Stimulated activated CD4-positive, alpha-beta T cell treated with anti-CD3 and anti-CD28 coated beads, Interleukin-4, amount 100 ng/mL, for 24 hours (primary cell): ENCODE measurements around the gene CCDC88C.
A peak's percentile ranks its signal among the peaks of the same experiment; 100 is the strongest.
"Not testable (repeated sequence)": the region's sequence is repeated elsewhere in the genome, so short reads cannot be mapped to it uniquely, and the experiment has no call there.

Source experiments
- DNase-seq: peaks from one replicate; pipeline ENCODE4 v3.0.0-alpha.2; 2020

Gene CCDC88C

GRCh38 chr14:91417983-91418386, 365 bp upstream of the CCDC88C start:
- DNase-seq = peak; percentile 66

GRCh38 chr14:91416744-91417119, 888 bp downstream of the CCDC88C start:
- DNase-seq = peak; percentile 35

- DNase-seq = peak; percentile 71
These were observed 1.6 kb downstream of the CCDC88C start for GRCh38 chr14:91415794-91416743.

- no peak for DNase-seq
These were observed 3.2 kb downstream of the CCDC88C start for GRCh38 chr14:91414475-91414833.

- DNase-seq = peak; percentile 42
These were observed 3.8 kb downstream of the CCDC88C start for GRCh38 chr14:91413547-91414474.

GRCh38 chr14:91412939-91413338, 4.7 kb downstream of the CCDC88C start:
- DNase-seq = no peak

GRCh38 chr14:91410771-91411536, 6.7 kb downstream of the CCDC88C start:
- no peak for DNase-seq

GRCh38 chr14:91409928-91410718, 7.5 kb downstream of the CCDC88C start:
- peak; percentile 61 for DNase-seq

GRCh38 chr14:91409240-91409639, 8.4 kb downstream of the CCDC88C start:
- DNase-seq = not testable (repeated sequence)

- DNase-seq = no peak
These were observed 10.6 kb downstream of the CCDC88C start for GRCh38 chr14:91406982-91407381.

- DNase-seq = no peak
These were observed 11.2 kb downstream of the CCDC88C start for GRCh38 chr14:91406451-91406850.

GRCh38 chr14:91405724-91406435, 11.7 kb downstream of the CCDC88C start:
- no peak for DNase-seq

- peak; percentile 75 for DNase-seq
These were observed 12.3 kb downstream of the CCDC88C start for GRCh38 chr14:91405241-91405721.

- no peak for DNase-seq
These were observed 14.6 kb downstream of the CCDC88C start for GRCh38 chr14:91402771-91403600.

GRCh38 chr14:91402348-91402747, 15.3 kb downstream of the CCDC88C start:
- DNase-seq = no peak

- no peak for DNase-seq
These were observed 15.9 kb downstream of the CCDC88C start for GRCh38 chr14:91401751-91402150.

GRCh38 chr14:91400696-91401095, 16.9 kb downstream of the CCDC88C start:
- no peak for DNase-seq

GRCh38 chr14:91399868-91400640, 17.6 kb downstream of the CCDC88C start:
- peak; percentile 41 for DNase-seq

GRCh38 chr14:91398707-91399106, 18.9 kb downstream of the CCDC88C start:
- no peak for DNase-seq
